Fibroblast of the aortic adventitia (primary cell): ENCODE results near the gene GNAI2. TPM values are rescaled to one million over a fixed set of nuclear protein-coding genes. Genes with fewer than 3 reads are reported as not detected.

Experiments
- DNase-seq: peaks from one replicate; pipeline ENCODE4 v3.0.0-alpha.2; 2010; ENCODE audit warnings: low read depth
- H3K4me3 ChIP-seq: 2 replicates; pipeline ENCODE4 v1.5.1; 2011; ENCODE audit warnings: low read depth, mild to moderate bottlenecking, control low read depth, low read length, moderate library complexity
- total RNA-seq: library from RNA; depleted of rRNA; stranded (reverse); fragments of >200 nt; gene quantifications from 2 replicates; pipeline ENCODE4 v1.2.3, GENCODE V29; 2012; ENCODE audit warnings: low replicate concordance
- TF ChIP-seq, protein P1 (sequence below): IDR thresholded peaks from 2 replicates; pipeline ENCODE4 v1.5.1; 2011; ENCODE audit warnings: mild to moderate bottlenecking, low read length, control low read depth, inconsistent platforms; ENCODE audit not compliant: insufficient read depth

The GNAI2 gene
- total RNA-seq, 1 donor, result 195 TPM

DNA sequence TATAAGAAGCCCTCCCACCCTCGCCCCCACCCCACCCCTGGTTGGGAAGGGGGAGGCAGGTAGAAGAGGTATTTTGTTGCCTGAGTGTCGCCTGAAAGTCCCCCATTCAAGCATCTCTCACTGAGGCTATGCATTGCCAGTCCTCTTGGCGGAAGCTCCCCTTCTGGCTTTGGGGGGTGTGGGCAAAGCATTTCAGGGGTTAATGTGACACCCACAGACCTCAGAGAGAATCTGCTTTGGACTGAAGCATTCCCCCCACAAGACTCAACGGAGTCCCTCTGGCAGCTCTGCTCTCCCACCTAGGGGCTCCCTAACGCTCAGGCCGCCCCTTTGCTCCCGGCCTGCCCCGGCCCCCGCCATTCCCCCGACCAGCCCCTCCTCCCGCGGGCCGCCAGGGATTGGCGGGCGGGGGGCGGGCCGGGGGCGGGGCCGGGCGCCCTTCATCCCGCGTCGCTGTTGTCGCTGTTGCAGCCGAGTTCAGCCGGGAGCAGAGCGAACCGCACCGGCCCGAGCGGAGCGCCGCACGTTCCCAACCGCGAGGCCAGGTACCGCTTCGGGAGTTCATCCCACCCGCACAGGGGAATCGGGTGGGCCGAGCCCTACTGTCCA lies 31.1 kb upstream of the GNAI2 start, which contains the start of gene SLC38A3:
Gene SLC38A3, plus strand, starts transcription at position 468 of the 609 bp plus-strand sequence. CDS start 8,929 bp downstream, outside the sequence.
- H3K4me3 ChIP-seq, result peak within 1 kb of the TSS; percentile 38
- DNase-seq, result no peak
- TF ChIP-seq, protein P1, sequence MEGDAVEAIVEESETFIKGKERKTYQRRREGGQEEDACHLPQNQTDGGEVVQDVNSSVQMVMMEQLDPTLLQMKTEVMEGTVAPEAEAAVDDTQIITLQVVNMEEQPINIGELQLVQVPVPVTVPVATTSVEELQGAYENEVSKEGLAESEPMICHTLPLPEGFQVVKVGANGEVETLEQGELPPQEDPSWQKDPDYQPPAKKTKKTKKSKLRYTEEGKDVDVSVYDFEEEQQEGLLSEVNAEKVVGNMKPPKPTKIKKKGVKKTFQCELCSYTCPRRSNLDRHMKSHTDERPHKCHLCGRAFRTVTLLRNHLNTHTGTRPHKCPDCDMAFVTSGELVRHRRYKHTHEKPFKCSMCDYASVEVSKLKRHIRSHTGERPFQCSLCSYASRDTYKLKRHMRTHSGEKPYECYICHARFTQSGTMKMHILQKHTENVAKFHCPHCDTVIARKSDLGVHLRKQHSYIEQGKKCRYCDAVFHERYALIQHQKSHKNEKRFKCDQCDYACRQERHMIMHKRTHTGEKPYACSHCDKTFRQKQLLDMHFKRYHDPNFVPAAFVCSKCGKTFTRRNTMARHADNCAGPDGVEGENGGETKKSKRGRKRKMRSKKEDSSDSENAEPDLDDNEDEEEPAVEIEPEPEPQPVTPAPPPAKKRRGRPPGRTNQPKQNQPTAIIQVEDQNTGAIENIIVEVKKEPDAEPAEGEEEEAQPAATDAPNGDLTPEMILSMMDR, result no peak

DNA sequence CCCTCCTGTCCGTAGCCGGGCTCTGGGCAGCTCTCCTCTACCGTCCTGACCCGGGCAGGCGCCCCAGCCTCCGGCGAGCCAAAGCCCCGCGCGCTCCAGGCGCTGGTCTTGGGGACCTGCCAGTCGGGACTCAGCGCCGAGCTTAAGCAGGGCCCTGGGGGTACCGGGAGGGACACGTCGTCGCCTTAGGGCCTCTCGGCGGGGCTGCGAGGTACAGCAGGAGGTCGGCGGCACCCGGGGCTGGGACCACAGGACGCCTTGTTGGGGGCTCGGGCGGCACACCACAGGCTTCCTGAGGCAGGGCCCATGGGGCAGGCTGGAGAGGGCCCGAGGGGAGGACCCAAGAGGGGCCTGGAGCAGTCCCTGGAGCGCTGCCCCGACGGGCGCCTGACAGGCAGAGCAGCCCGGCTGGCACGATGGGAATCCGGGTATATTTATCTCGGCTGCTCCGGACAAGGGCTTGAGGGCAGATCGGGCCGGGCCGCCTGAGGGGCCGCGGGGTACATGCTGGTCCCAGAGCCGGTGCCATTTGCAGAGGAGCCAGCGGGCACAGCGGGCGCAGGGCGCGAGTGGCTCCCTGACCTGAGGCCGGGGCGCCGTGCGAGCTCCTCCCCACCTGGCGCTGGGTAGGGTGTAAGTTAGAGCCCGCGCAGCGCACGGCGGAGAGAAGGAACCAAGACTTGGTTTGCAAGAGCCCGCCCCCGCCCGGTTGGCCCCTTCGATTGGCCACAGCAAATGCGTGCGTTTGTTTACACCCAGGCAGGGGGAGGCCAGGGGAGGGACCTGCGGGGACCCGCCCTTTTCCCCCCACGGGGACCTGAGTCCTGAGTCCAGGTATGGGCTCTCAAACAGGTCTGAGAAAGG lies 30.4 kb upstream of the GNAI2 start:
- no peak for DNase-seq
- H3K4me3 ChIP-seq, result peak overlapping the region; percentile 38
- TF ChIP-seq, protein P1, result no peak

DNA sequence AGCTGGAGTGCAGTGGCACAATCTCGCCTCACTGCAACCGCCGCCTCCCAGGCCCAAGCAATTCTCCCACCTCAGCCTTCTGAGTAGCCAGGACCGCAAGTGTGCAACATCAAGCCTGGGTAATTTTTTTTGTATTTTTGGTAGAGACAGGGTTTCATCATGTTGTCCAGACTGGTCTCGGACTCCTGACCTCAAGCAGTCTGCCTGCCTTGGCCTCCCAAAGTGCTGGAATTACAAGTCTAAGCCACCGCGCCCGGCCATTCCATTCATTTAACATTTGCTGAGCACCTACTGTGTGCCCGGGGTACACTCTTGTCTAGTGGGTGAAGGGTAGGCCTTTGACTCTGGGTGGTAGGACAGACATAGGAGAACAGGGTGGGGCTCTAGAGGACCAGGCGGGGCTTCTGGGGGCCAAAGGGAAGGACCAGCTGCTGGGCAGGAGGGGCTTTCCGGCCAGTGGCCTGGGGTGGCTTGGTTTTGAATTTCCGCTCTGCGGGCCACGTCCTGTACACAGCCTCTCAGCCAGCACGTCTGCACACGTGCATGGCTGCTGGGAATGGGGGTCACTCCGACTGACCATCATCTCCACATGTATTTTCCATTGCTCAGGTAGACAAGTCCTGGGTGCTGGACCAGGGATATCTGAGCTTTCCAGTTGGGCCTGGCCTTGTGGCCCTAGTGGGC lies 28.5 kb upstream of the GNAI2 start:
- TF ChIP-seq, protein P1, result no peak
- no peak overlapping the region for H3K4me3 ChIP-seq
- DNase-seq, result no peak

DNA sequence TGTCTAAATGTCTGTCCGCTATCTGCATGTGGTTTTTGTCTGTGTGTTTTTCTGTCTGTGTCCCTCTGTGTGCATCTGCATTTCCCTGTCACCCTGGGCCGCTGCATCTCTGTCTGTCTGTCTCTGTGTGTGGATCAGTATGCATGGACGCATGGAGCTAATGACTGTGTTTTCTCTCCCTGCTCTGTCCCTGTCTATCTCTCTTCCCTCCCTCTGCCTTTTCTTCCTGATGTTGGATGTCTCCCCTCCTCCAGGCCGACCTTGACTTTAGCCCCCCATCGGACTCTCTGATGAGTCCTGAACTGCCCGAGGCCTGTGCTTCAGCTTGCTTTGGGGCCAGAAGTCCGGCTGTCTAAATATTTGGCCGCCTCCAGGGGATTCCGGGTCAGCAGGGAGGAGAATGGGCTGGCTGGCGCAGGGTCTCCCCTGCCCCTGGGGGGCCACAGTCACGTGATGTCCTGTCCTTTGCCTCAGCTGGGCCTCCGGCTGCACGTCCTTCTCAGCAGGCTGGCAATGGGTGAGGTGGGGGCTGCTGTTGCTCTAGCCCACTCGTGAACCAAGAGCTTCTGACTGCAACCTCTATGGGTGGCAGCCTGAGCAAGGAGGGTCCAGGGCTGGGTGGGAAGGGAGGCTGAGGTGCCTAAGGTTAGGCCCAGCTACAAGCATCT lies 27.2 kb upstream of the GNAI2 start:
- no peak for DNase-seq
- TF ChIP-seq, protein P1, result no peak
- no peak overlapping the region for H3K4me3 ChIP-seq

DNA sequence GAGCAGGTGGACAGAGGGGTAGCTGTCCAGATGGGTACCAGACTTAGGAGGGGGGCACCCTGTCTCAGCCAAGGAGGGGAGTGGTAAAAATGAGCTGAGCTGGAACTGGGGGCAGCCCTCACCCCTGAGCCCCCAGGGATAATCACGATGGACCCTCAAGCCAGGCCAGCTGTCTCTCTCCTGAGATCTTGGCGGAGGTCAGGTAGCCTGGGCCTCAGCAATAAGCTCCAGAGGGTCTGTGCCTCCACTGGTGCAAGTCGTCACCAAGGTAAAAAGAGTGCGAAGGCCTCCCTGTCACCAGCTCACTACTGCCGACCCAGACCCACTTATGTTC lies 25.9 kb upstream of the GNAI2 start:
- TF ChIP-seq, protein P1, result no peak
- DNase-seq, result no peak

More for the DNA sequence above, 25.9 kb upstream of the GNAI2 start:
- H3K4me3 ChIP-seq, result no peak overlapping the region
